GM19455 (cell line): ENCODE results near the gene TNNT2.

Experiments
- ATAC-seq: cut with Tn5 transposase; IDR thresholded peaks from one replicate; pipeline ENCODE4 v1.9.1; 2021; ENCODE audit not compliant: unreplicated experiment

TNNT2 gene

GRCh38 chr1:201357636-201358348, 19.7 kb downstream of the TNNT2 start:
- no peak for ATAC-seq

DNA sequence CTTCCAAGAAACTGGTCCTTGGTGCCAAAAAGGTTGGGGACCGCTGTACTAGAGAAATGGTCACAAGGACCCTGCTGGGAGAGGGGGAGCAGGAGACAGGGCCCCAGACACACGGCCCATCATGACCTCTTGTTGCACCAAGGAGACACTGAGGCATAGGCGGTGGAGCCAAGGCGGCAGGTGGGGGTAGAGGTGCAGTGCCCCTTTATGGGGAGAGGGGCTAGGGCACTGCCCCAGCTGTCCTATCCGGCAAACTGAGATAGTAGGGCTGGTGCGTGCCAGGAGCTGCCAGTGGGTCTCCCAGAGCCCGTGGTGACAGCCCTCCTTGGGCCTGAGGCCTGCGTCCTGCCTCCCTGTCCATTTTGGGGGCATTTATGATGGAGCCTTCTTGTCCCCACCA, 20.3 kb downstream of the TNNT2 start:
- no peak for ATAC-seq

DNA sequence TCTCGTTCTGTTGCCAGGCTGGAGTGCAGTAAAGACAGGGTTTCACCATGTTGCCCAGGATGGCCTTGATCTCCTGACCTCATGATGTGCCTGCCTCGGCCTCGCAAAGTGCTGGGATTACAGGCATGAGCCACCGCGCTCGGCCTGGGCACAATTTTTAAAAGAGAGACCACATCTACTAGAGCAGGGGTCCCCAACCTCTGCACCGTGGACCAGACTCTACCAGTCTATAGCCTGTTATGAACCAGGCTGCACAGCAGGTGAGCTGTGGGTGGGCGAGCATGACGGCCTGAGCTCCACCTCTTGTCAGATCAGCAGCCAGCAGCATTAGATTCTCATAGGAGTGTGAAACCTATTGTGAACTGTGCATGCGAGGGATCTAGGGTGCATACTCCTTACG, 20.8 kb downstream of the TNNT2 start:
- ATAC-seq = no peak

DNA sequence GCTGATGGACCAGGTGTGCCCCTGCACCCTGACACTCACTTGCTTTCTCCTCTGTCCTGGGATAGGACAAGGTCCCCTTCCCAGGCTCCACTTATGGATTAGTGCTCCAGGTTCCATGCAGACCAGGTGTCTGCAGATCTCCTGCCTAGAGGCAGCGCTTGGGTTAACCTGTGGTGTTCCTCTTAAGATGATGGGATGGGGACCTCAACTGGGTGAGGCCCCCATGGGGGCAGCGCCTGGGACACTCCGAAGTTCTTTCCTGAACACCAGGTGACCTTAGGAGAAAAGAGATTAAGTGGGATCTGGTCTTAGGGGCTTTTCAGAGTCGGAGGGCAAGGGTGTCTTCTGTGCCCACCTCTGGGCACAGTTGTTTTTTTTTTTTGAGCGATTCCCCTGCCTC, 21.2 kb downstream of the TNNT2 start:
- no peak for ATAC-seq

GRCh38 chr1:201355471-201355870, 22.0 kb downstream of the TNNT2 start:
- no peak for ATAC-seq

GRCh38 chr1:201354901-201355295, 22.6 kb downstream of the TNNT2 start:
- ATAC-seq = no peak

DNA sequence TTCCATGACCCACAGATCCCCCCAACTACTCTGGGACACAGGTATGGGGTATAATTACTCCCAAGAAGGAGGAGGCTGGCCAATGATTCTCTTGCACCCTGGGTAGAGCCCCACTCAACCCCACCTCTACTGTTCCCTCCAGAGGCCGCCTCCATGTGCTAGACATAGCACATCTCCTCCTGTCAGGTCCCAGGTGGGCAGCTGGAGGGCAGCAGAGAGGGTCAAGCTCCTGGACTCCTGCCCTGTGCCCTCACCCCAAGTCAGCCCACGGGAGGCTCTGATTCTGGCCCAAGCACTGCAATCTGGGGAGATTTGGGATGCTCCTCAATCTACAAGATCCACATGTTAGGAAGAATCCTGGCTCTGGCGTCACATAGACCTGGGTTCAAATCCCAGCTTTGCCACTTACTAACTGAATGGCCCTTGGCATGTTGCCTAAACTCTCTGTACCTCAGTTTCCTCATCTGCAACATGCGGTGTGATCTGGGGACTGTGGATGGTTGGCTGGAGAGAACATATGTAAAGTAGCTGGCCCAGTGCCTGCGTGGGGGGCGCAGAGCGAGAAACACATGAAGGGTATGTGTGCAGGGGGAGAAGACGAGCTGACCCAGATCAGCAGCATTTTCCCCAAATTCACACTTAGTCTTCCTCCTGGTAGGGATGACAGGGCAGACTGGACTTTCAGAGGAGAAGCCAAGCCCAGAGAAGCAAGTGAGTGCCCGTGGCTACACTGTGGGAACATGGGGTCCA, 23.2 kb downstream of the TNNT2 start:
- ATAC-seq = no peak

- ATAC-seq = no peak
Measured at GRCh38 chr1:201353186-201353940, 24.1 kb downstream of the TNNT2 start.

DNA sequence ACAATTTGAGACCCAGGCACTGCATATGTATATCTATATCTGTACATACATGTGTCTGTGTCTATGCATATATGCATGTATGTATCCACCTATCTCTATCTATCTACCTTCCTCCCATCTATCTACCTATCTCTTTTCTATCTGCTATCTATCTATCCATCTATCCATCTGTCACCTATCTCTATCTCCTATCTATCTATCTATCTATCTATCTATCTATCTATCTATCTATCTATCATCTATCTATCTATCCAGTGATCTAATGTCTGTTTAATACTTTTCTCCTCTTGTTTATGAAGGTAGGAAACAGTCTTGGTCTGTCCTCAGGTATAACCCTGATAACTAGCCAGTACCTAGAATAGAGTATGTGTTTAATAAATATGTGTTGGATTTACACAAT, 25.9 kb downstream of the TNNT2 start:
- ATAC-seq = no peak

GRCh38 chr1:201350884-201351283, 26.6 kb downstream of the TNNT2 start:
- ATAC-seq = no peak

- no peak for ATAC-seq
Measured at GRCh38 chr1:201350361-201350725, 27.1 kb downstream of the TNNT2 start.

DNA sequence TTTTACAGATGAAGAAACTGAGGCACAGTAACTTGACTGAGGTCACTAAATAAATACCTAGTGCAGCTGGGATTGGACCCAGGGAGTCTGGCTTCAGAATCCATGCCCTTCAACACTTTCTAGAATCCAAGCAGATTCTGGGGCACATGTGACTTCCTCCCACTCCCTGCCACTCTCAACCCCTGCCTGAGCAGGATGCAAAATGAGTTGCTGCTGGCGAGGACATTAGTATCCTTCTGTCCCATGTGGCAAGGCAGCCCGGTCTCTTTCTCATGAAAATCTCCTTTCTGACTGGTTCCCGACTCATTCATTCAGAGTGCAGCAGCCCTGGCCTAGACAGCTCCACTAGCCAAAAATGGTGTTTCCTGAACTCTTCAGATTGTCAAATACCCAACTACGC, 28.4 kb downstream of the TNNT2 start:
- ATAC-seq = no peak

DNA sequence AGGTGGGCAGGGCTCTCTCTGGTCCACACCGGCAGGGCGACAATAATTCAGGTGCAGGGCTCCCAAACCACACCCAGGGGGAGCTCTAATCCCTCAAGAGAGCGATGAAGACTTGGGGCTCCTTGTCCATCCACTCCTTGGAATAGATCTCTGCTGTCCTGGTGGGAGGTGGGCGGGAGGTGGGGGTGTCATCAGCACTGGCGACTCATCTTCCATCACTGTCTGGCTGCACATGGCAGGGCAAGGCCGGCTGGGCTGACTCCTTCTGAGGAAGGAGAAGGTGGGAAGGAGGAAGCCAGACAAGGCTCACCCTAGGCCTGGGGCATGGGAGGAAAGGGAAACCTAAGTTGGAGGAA, 29.3 kb downstream of the TNNT2 start:
- no peak for ATAC-seq

GRCh38 chr1:201347498-201348210, 29.8 kb downstream of the TNNT2 start:
- no peak for ATAC-seq

DNA sequence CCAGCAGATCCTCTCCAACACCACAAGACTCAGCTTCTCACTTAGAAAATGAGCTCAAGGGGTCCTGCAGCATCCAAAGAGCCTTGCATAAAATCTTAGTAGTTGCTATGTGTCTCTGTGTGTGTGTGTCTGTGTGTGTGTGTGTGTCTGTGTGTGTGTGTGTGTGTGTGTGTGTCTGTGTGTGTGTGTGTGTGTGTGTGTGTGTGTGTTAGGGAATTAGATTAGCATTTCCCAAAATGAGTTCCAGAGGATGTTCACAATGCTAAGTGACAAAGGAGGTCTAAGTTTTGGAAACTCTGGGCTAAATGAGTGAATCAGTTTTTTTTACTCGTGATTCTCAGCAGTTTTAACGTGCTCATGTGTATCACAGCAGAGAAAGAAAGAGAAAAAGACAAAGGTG, 30.5 kb downstream of the TNNT2 start:
- no peak for ATAC-seq

DNA sequence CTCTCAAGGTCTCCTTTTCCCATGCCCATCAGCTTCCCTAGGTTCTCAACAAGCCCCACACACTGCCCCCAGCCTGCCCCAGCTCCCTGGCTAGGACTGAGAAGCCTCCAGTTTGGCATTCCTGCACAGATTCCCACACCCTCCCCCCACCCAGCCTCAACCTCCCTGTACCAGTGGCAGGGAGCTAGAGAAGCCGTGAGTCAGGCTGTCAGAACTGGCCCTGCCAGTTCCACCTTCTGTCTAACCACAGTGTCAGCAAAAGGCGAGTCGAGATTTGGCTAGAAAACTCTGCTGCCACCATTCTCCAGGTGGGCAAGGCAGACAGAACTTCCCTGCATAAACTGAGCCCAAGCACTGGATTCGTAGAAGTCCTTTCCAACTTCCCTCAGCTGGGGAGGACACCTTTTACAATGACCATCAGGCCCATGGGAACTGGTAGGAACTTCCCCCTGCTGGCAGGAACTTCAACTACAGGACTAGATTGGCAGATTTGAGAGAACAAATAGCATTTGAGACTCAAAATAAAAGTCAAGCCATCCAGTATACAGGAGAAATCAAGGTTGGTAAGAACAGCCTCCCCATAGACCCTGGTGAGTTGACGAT, 31.0 kb downstream of the TNNT2 start:
- ATAC-seq = no peak

DNA sequence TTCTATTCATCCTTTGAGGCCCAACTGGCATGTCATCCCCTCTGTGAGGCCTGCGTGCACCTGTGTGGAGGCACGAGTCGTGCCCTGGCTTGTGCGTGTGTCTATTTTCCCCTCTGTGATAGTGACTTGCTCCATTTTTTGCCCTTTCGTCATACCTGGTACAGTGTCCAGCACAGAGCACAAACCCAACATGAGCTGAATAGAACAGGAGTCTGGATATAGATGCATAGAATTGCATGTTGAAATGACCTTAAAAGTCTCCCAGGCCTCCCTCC, 32.5 kb downstream of the TNNT2 start:
- no peak for ATAC-seq

DNA sequence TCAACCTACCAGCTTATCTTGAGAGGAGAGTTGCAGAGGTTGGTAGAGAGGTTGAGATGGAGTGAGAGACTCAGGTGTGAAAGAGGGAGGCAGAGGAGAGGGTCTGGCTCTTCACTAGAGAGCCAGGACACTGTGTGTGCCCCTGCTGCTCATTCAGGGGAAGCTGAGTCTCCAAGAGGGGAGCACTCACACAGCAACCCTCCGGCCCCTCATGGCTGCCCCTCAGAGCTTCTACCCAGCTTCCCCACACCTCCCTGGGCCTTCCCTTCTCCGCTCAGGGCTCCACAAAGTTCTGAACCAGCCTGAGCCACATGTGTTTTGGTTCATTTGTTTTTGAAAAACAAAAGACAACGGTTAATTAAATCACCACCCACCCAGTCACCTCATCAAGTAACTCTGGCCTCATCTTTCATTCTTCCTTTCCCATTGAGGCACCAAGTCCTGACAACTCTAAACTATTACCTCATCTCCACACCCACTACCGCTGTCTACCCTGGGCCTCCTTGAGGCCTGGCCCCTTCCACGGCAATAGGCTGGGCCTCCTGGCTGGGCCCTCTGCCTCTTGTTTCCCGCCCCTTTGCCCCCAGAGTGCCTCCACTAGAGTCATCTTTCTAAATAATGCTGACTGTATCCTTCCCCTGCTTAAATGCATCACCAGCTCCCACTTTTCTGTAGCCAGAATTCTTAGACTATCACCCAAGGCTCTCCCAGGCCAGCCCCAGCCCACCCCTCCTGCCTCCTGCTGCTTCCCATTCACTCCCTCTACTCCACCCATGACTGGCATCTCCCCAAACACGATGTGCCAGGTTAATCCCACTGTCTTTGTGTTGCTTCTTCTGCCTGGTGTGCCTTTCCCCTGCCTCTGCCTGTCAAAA, 33.0 kb downstream of the TNNT2 start:
- no peak for ATAC-seq

- ATAC-seq = no peak
Measured at GRCh38 chr1:201341377-201341776, 36.1 kb downstream of the TNNT2 start.

DNA sequence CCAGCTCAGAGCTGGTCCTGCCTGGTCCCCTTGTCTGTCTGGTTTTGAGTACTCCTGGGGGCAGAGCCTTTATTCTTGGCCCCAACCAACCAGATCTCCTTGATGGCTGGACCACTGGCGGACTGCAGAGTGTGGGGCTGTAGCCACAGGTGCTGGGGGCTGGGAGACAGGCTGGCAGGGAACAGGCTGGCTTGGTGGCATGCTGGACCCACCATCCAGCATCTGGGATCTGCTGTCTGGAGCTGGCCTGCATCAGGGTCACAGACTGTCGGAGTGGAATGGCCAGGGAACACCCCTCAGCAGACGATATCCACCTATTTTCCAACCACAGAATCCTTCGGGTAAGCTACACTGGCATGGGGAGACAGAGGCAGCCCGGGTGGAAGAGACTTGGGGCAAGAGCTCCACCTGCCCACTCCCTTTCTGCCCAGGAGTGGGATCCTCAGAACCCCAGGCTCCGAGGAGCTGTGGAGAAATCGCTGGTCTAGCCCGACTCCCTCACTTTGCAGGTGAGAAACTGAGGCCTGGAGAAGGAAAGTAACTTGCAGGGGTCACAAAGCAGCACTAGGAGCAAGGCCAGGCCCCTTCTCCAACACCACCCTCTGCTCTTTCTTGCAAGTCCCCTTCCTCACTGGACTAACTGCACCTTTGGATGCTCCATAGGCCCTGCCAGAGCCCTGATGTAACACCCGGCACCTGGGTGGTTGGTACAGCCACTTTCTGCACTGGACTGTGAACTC, 40.6 kb downstream of the TNNT2 start:
- no peak for ATAC-seq
